HEK293 (cell line): Measurements from ENCODE around the gene ZNF425.

Experiments
- CTCF ChIP-seq: fragments of 450-650 bp; formaldehyde crosslinking; IDR thresholded peaks from 2 replicates; pipeline ENCODE4 v1.5.1; 2016; ENCODE audit warnings: missing biosample characterization, missing genetic modification characterization
- KLF10 ChIP-seq: fragments of 450-650 bp; IDR thresholded peaks from 2 replicates; pipeline ENCODE4 v1.5.1; 2018; ENCODE audit warnings: missing biosample characterization, mild to moderate bottlenecking, missing genetic modification characterization
- KLF7 ChIP-seq: fragments of 450-650 bp; formaldehyde crosslinking; IDR thresholded peaks from 2 replicates; pipeline ENCODE4 v1.5.1; 2016; ENCODE audit warnings: missing biosample characterization, missing genetic modification characterization, borderline replicate concordance
- PRDM10 ChIP-seq: fragments of 450-650 bp; formaldehyde crosslinking; IDR thresholded peaks from 2 replicates; pipeline ENCODE4 v1.5.1; 2016; ENCODE audit warnings: missing biosample characterization, missing genetic modification characterization
- REST ChIP-seq: fragments of 450-650 bp; formaldehyde crosslinking; IDR thresholded peaks from 2 replicates; pipeline ENCODE4 v1.5.1; 2016; ENCODE audit warnings: missing biosample characterization, missing genetic modification characterization
- SP2 ChIP-seq: fragments of 450-650 bp; formaldehyde crosslinking; IDR thresholded peaks from 2 replicates; pipeline ENCODE4 v1.5.1; 2016; ENCODE audit warnings: missing biosample characterization, missing genetic modification characterization
- TRIM28 ChIP-seq: IDR thresholded peaks from 2 replicates; pipeline ENCODE4 v1.6.1; 2011; ENCODE audit warnings: low read length, control low read depth, borderline replicate concordance
- TSHZ1 ChIP-seq: fragments of 450-650 bp; formaldehyde crosslinking; IDR thresholded peaks from 2 replicates; pipeline ENCODE4 v1.5.1; 2016; ENCODE audit warnings: missing biosample characterization, missing genetic modification characterization, borderline replicate concordance
- ZNF146 ChIP-seq: fragments of 450-650 bp; formaldehyde crosslinking; IDR thresholded peaks from 2 replicates; pipeline ENCODE4 v1.5.1; 2016; ENCODE audit warnings: missing biosample characterization, missing genetic modification characterization
- ZNF324 ChIP-seq: fragments of 450-650 bp; formaldehyde crosslinking; IDR thresholded peaks from 2 replicates; pipeline ENCODE4 v1.5.1; 2016; ENCODE audit warnings: missing biosample characterization, missing genetic modification characterization
- ZNF37A ChIP-seq: fragments of 450-650 bp; IDR thresholded peaks from 2 replicates; pipeline ENCODE4 v1.5.1; 2018; ENCODE audit warnings: missing biosample characterization, missing genetic modification characterization
- ZNF449 ChIP-seq: fragments of 450-650 bp; formaldehyde crosslinking; IDR thresholded peaks from 2 replicates; pipeline ENCODE4 v1.5.1; 2017; ENCODE audit warnings: missing biosample characterization, mild to moderate bottlenecking, missing genetic modification characterization, moderate library complexity
- ZNF473 ChIP-seq: fragments of 450-650 bp; formaldehyde crosslinking; IDR thresholded peaks from 2 replicates; pipeline ENCODE4 v1.5.1; 2017; ENCODE audit warnings: missing biosample characterization, missing genetic modification characterization
- ZNF488 ChIP-seq: fragments of 450-650 bp; formaldehyde crosslinking; IDR thresholded peaks from 2 replicates; pipeline ENCODE4 v1.5.1; 2016; ENCODE audit warnings: missing biosample characterization, missing genetic modification characterization

GRCh38 chr7:149161241-149161848 lies 35.2 kb upstream of the ZNF425 start:
- TF ChIP-seq CTCF (tag by site-specific recombination) = no peak
- TF ChIP-seq ZNF449 (tag by site-specific recombination) = no peak
- TF ChIP-seq PRDM10 (tag by site-specific recombination) = no peak
- TF ChIP-seq KLF10 (tag by site-specific recombination) = no peak
- TF ChIP-seq TRIM28 = no peak
- TF ChIP-seq ZNF37A (tag by site-specific recombination) = no peak
- no peak for TF ChIP-seq TSHZ1 (tag by site-specific recombination)
- no peak for TF ChIP-seq ZNF488 (tag by site-specific recombination)
- TF ChIP-seq ZNF324 (tag by site-specific recombination) = no peak
- TF ChIP-seq KLF7 (tag by site-specific recombination) = no peak
- no peak for TF ChIP-seq SP2
- no peak for TF ChIP-seq ZNF473 (tag by site-specific recombination)
- TF ChIP-seq ZNF146 = no peak
- no peak for TF ChIP-seq REST (tag by site-specific recombination)
